HL-60 (cell line): Measurements from ENCODE around the gene AADACL3.

Experiments used
- GABPA ChIP-seq: IDR thresholded peaks from 2 replicates; pipeline ENCODE4 v1.6.1; 2012; ENCODE audit warnings: low read depth
- TF ChIP-seq, protein P1 (sequence below): IDR thresholded peaks from one replicate; pipeline ENCODE4 v1.5.1; 2011; ENCODE audit warnings: low read length, control low read depth, inconsistent platforms; ENCODE audit not compliant: insufficient read depth

DNA sequence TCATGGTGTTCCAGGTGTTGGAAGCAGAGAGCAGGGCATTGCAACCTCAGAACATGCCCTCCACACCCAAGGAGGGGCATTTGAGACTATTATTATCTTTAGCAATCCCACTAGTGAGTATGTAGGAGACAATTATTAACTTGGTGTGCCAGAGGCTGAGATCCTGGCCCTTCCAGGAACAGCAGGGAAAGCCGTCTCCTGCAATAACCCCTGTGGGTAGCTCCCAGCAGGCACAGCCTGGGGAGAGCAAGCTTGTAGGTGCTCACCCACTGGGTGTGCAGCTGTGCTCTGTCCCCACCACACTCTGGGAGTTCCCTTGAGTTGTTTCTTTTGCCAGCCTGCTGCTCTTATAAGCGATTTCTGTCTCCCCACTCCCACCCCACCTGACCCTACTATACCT is 40.4 kb downstream of the AADACL3 start:
- TF ChIP-seq, protein P1, sequence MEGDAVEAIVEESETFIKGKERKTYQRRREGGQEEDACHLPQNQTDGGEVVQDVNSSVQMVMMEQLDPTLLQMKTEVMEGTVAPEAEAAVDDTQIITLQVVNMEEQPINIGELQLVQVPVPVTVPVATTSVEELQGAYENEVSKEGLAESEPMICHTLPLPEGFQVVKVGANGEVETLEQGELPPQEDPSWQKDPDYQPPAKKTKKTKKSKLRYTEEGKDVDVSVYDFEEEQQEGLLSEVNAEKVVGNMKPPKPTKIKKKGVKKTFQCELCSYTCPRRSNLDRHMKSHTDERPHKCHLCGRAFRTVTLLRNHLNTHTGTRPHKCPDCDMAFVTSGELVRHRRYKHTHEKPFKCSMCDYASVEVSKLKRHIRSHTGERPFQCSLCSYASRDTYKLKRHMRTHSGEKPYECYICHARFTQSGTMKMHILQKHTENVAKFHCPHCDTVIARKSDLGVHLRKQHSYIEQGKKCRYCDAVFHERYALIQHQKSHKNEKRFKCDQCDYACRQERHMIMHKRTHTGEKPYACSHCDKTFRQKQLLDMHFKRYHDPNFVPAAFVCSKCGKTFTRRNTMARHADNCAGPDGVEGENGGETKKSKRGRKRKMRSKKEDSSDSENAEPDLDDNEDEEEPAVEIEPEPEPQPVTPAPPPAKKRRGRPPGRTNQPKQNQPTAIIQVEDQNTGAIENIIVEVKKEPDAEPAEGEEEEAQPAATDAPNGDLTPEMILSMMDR = no peak
- no peak for TF ChIP-seq GABPA
